MM.1S (cell line): Measurements from ENCODE around the gene MAP3K5.

Source experiments
- DNase-seq: peaks from one replicate; pipeline ENCODE4 v3.0.0-alpha.2; 2015
- H2AFZ ChIP-seq: fragments of 300-600 bp; sonication (generic); 2 replicates; pipeline ENCODE4 v1.6.0; 2016; ENCODE audit warnings: antibody characterized with exemption, low read length
- H3F3A ChIP-seq: fragments of 300-600 bp; sonication (generic); 2 replicates; pipeline ENCODE4 v1.6.1; 2016; ENCODE audit warnings: mild to moderate bottlenecking, antibody characterized with exemption, low read length, moderate library complexity, mixed read lengths; ENCODE audit not compliant: insufficient read depth
- H3K27ac ChIP-seq: fragments of 300-600 bp; sonication (generic); 2 replicates; pipeline ENCODE4 v1.5.1; 2016; ENCODE audit warnings: mild to moderate bottlenecking, low read length
- H3K27me3 ChIP-seq: fragments of 300-600 bp; sonication (generic); replicated peaks from 2 replicates; pipeline ENCODE4 v1.6.0; 2016; ENCODE audit warnings: low read length; ENCODE audit not compliant: insufficient read depth
- H3K36me3 ChIP-seq: fragments of 300-600 bp; sonication (generic); replicated peaks from 2 replicates; pipeline ENCODE4 v1.6.1; 2016; ENCODE audit warnings: mild to moderate bottlenecking, low read length, mixed read lengths; ENCODE audit not compliant: insufficient read depth
- H3K4me1 ChIP-seq: fragments of 300-600 bp; sonication (generic); 2 replicates; pipeline ENCODE4 v1.6.1; 2016; ENCODE audit warnings: low read length, mixed read lengths
- H3K4me2 ChIP-seq: fragments of 300-600 bp; sonication (generic); 2 replicates; pipeline ENCODE4 v1.6.0; 2016; ENCODE audit warnings: low read depth, low read length
- H3K4me3 ChIP-seq: fragments of 300-600 bp; sonication (generic); 2 replicates; pipeline ENCODE4 v1.5.1; 2016; ENCODE audit warnings: low read length, mixed read lengths
- H3K79me2 ChIP-seq: fragments of 300-600 bp; sonication (generic); 2 replicates; pipeline ENCODE4 v1.6.1; 2016; ENCODE audit warnings: mixed run types, low read length, mixed read lengths
- H3K9ac ChIP-seq: fragments of 300-600 bp; sonication (generic); 2 replicates; pipeline ENCODE4 v1.6.1; 2016; ENCODE audit warnings: low read length, mixed read lengths
- H3K9me2 ChIP-seq: fragments of 300-600 bp; sonication (generic); replicated peaks from 2 replicates; pipeline ENCODE4 v1.6.1; 2016; ENCODE audit warnings: mild to moderate bottlenecking, low read length, mixed read lengths; ENCODE audit not compliant: insufficient read depth
- H3K9me3 ChIP-seq: fragments of 300-600 bp; sonication (generic); replicated peaks from 2 replicates; pipeline ENCODE4 v1.6.1; 2016; ENCODE audit warnings: mild to moderate bottlenecking, low read length, mixed read lengths; ENCODE audit not compliant: insufficient read depth
- H4K20me1 ChIP-seq: fragments of 300-600 bp; sonication (generic); 2 replicates; pipeline ENCODE4 v1.6.1; 2016; ENCODE audit warnings: mild to moderate bottlenecking, low read length, moderate library complexity, mixed read lengths; ENCODE audit not compliant: insufficient read depth
- CTCF ChIP-seq: fragments of 300-600 bp; sonication (generic); IDR thresholded peaks from 2 replicates; pipeline ENCODE4 v1.5.1; 2016; ENCODE audit warnings: antibody characterized with exemption, low read length, mixed read lengths
- EZH2 ChIP-seq: fragments of 300-600 bp; sonication (generic); optimal IDR thresholded peaks from 2 replicates; pipeline ENCODE3; 2017; ENCODE audit warnings: low read depth, mild to moderate bottlenecking, antibody characterized with exemption, low read length, mixed read lengths
- EZH2phosphoT487 ChIP-seq: fragments of 300-600 bp; sonication (generic); IDR thresholded peaks from 2 replicates; pipeline ENCODE4 v1.6.1; 2018; ENCODE audit warnings: antibody characterized with exemption, low read length

Gene MAP3K5

GRCh38 chr6:136677344-136677743, 114.9 kb downstream of the MAP3K5 start:
- TF ChIP-seq CTCF (no peak), EZH2phosphoT487 (no peak), EZH2 (no peak)

GRCh38 chr6:136676075-136676474, 116.2 kb downstream of the MAP3K5 start:
- Histone ChIP-seq H4K20me1 (no peaks in the 10 kb centered on the region), H3K9ac (no peak overlapping the region), H3K4me2 (no peak overlapping the region), H2AFZ (no peak overlapping the region), H3K79me2 (no peaks in the 10 kb centered on the region), H3K4me1 (no peaks in the 10 kb centered on the region), H3K27ac (no peak overlapping the region), H3K27me3 (no peaks in the 10 kb centered on the region), H3K9me3 (no peaks in the 10 kb centered on the region), H3K4me3 (no peak overlapping the region), H3K9me2 (no peaks in the 10 kb centered on the region), H3K36me3 (no peaks in the 10 kb centered on the region), H3F3A (no peaks in the 10 kb centered on the region)
- TF ChIP-seq EZH2phosphoT487 (no peak), CTCF (no peak), EZH2 (no peak)
- DNase-seq = no peak

More at GRCh38 chr6:136677344-136677743, 114.9 kb downstream of the MAP3K5 start:
- Histone ChIP-seq H3K79me2 (no peaks in the 10 kb centered on the region), H2AFZ (no peak overlapping the region), H3K27ac (no peak overlapping the region), H3K4me1 (no peaks in the 10 kb centered on the region), H3K27me3 (no peaks in the 10 kb centered on the region), H3K4me2 (no peak overlapping the region), H4K20me1 (no peaks in the 10 kb centered on the region), H3K9ac (no peak overlapping the region), H3F3A (no peaks in the 10 kb centered on the region), H3K9me3 (no peaks in the 10 kb centered on the region), H3K4me3 (no peak overlapping the region), H3K9me2 (no peaks in the 10 kb centered on the region), H3K36me3 (no peaks in the 10 kb centered on the region)
- no peak for DNase-seq

GRCh38 chr6:136673571-136673970, 118.7 kb downstream of the MAP3K5 start:
- Histone ChIP-seq H3K9ac (no peak overlapping the region), H4K20me1 (no peaks in the 10 kb centered on the region), H2AFZ (no peak overlapping the region), H3K9me2 (no peaks in the 10 kb centered on the region), H3F3A (no peaks in the 10 kb centered on the region), H3K4me1 (no peaks in the 10 kb centered on the region), H3K4me3 (no peak overlapping the region), H3K79me2 (no peaks in the 10 kb centered on the region), H3K9me3 (no peaks in the 10 kb centered on the region), H3K27me3 (no peaks in the 10 kb centered on the region), H3K36me3 (no peaks in the 10 kb centered on the region), H3K4me2 (no peak overlapping the region), H3K27ac (no peak overlapping the region)
- TF ChIP-seq CTCF (no peak), EZH2phosphoT487 (no peak), EZH2 (no peak)
- DNase-seq = no peak
